Effector memory CD4-positive, alpha-beta T cell (primary cell): ENCODE data around the gene FLYWCH2.
"Not testable (repeated sequence)": the region's sequence is repeated elsewhere in the genome, so short reads cannot be mapped to it uniquely, and the experiment has no call there.

ENCODE experiments used
- DNase-seq, 3 donors: peaks; one replicate each; pipeline ENCODE4 v3.0.0-alpha.2; 2020
- H3K27ac ChIP-seq: 2 replicates; pipeline ENCODE4 v1.7.0; 2013; ENCODE audit warnings: mild to moderate bottlenecking, low read length, moderate library complexity; ENCODE audit not compliant: insufficient read depth, poor library complexity, severe bottlenecking
- H3K27me3 ChIP-seq: replicated peaks from 2 replicates; pipeline ENCODE4 v1.7.0; 2013; ENCODE audit warnings: mild to moderate bottlenecking, low read length; ENCODE audit not compliant: insufficient read depth, control insufficient read depth, poor library complexity, severe bottlenecking
- H3K36me3 ChIP-seq: 2 replicates; pipeline ENCODE4 v1.7.0; 2013; ENCODE audit warnings: mild to moderate bottlenecking, low read length, moderate library complexity; ENCODE audit not compliant: control insufficient read depth, insufficient read depth
- H3K4me1 ChIP-seq: 2 replicates; pipeline ENCODE4 v1.7.0; 2013; ENCODE audit warnings: low read length, mild to moderate bottlenecking; ENCODE audit not compliant: control insufficient read depth, insufficient read depth, poor library complexity, severe bottlenecking
- H3K4me3 ChIP-seq: 2 replicates; pipeline ENCODE4 v1.7.0; 2013; ENCODE audit warnings: low read length, low read depth, mild to moderate bottlenecking; ENCODE audit not compliant: insufficient read depth, poor library complexity, severe bottlenecking
- H3K9me3 ChIP-seq: 2 replicates; pipeline ENCODE4 v1.7.0; 2013; ENCODE audit warnings: mild to moderate bottlenecking, low read length, moderate library complexity; ENCODE audit not compliant: control insufficient read depth

The FLYWCH2 gene

GRCh38 chr16:2900526-2901075, 17.6 kb downstream of the FLYWCH2 start:
- H3K27ac ChIP-seq = no peak overlapping the region
- no peaks in the 10 kb centered on the region for H3K9me3 ChIP-seq
- no peaks in the 10 kb centered on the region for H3K36me3 ChIP-seq
- no peak for DNase-seq
- H3K4me1 ChIP-seq = peaks cover 4% of the 10 kb centered on the region
- H3K27me3 ChIP-seq = no peaks in the 10 kb centered on the region
- no peak overlapping the region for H3K4me3 ChIP-seq

GRCh38 chr16:2902337-2903130, 19.5 kb downstream of the FLYWCH2 start:
- DNase-seq = no peak
- H3K27ac ChIP-seq = no peak overlapping the region
- peaks cover 4% of the 10 kb centered on the region for H3K4me1 ChIP-seq
- H3K4me3 ChIP-seq = no peak overlapping the region
- H3K36me3 ChIP-seq = no peaks in the 10 kb centered on the region
- H3K9me3 ChIP-seq = no peaks in the 10 kb centered on the region
- H3K27me3 ChIP-seq = no peaks in the 10 kb centered on the region

GRCh38 chr16:2904100-2904921, 21.3 kb downstream of the FLYWCH2 start:
- Histone ChIP-seq H3K4me3 (peak overlapping the region; percentile 88), H3K9me3 (no peaks in the 10 kb centered on the region), H3K36me3 (no peaks in the 10 kb centered on the region), H3K27ac (peak overlapping the region; percentile 43), H3K4me1 (peaks cover 4% of the 10 kb centered on the region), H3K27me3 (no peaks in the 10 kb centered on the region)
- peak; percentile 58 to 69 (median 63) for DNase-seq

- Histone ChIP-seq H3K4me3 (peak overlapping the region; percentile 88), H3K27me3 (no peaks in the 10 kb centered on the region), H3K36me3 (no peaks in the 10 kb centered on the region), H3K27ac (peak overlapping the region; percentile 43), H3K9me3 (no peaks in the 10 kb centered on the region), H3K4me1 (peaks cover 4% of the 10 kb centered on the region)
- no peak for DNase-seq
Measured at GRCh38 chr16:2904922-2905240, 21.9 kb downstream of the FLYWCH2 start.

GRCh38 chr16:2905241-2905987, 22.4 kb downstream of the FLYWCH2 start:
- DNase-seq = peak; percentile 82 to 90 (median 88)
- peaks cover 4% of the 10 kb centered on the region for H3K4me1 ChIP-seq
- peak overlapping the region; percentile 43 for H3K27ac ChIP-seq
- H3K36me3 ChIP-seq = no peaks in the 10 kb centered on the region
- H3K9me3 ChIP-seq = no peaks in the 10 kb centered on the region
- H3K4me3 ChIP-seq = peak overlapping the region; percentile 88
- H3K27me3 ChIP-seq = no peaks in the 10 kb centered on the region

GRCh38 chr16:2905988-2906387, 23.0 kb downstream of the FLYWCH2 start:
- Histone ChIP-seq H3K27ac (no peak overlapping the region), H3K36me3 (no peaks in the 10 kb centered on the region), H3K4me3 (no peak overlapping the region), H3K9me3 (no peaks in the 10 kb centered on the region), H3K27me3 (no peaks in the 10 kb centered on the region), H3K4me1 (peaks cover 4% of the 10 kb centered on the region)
- no peak for DNase-seq

- not testable (repeated sequence) for H3K4me3 ChIP-seq, H3K27ac ChIP-seq, H3K9me3 ChIP-seq, H3K27me3 ChIP-seq, H3K36me3 ChIP-seq, H3K4me1 ChIP-seq
- DNase-seq = peak; percentile 22 to 46 (median 39)
Measured at GRCh38 chr16:2907084-2907753, 24.2 kb downstream of the FLYWCH2 start.

- DNase-seq = no peak
- Histone ChIP-seq H3K27me3 (no peaks in the 10 kb centered on the region), H3K4me1 (peaks cover 13% of the 10 kb centered on the region), H3K9me3 (no peaks in the 10 kb centered on the region), H3K36me3 (peaks cover 8% of the 10 kb centered on the region), H3K27ac (no peak overlapping the region), H3K4me3 (no peak overlapping the region)
Measured at GRCh38 chr16:2910441-2910969, 27.5 kb downstream of the FLYWCH2 start.

- DNase-seq = peak; percentile 94 to 95 (median 95)
- peak within 1 kb of the TSS; percentile 78 for H3K27ac ChIP-seq
- peaks cover 13% of the 10 kb centered on the region for H3K4me1 ChIP-seq
- peak within 1 kb of the TSS; percentile 72 for H3K4me3 ChIP-seq
- H3K9me3 ChIP-seq = no peaks in the 10 kb centered on the region
- H3K27me3 ChIP-seq = no peaks in the 10 kb centered on the region
- H3K36me3 ChIP-seq = peaks cover 8% of the 10 kb centered on the region
Measured at GRCh38 chr16:2911638-2912329, 28.8 kb downstream of the FLYWCH2 start, which contains the start of gene FLYWCH1. Gene FLYWCH1 (plus strand): TSS chr16:2911931. CDS start chr16:2929686, 17,755 bp downstream.
